B cell (primary cell): ENCODE measurements around the gene CBX7.

Experiments
- EZH2 ChIP-seq: IDR thresholded peaks from 2 replicates; pipeline ENCODE4 v1.6.1; 2012; ENCODE audit warnings: borderline replicate concordance, low read depth, mild to moderate bottlenecking, moderate library complexity, low read length; ENCODE audit not compliant: insufficient read depth, poor library complexity, severe bottlenecking
- TF ChIP-seq, protein P1 (sequence below): fragments of 200-600 bp; IDR thresholded peaks from one replicate; pipeline ENCODE4 v1.8.0; 2022; ENCODE audit warnings: antibody characterized with exemption, mild to moderate bottlenecking

DNA sequence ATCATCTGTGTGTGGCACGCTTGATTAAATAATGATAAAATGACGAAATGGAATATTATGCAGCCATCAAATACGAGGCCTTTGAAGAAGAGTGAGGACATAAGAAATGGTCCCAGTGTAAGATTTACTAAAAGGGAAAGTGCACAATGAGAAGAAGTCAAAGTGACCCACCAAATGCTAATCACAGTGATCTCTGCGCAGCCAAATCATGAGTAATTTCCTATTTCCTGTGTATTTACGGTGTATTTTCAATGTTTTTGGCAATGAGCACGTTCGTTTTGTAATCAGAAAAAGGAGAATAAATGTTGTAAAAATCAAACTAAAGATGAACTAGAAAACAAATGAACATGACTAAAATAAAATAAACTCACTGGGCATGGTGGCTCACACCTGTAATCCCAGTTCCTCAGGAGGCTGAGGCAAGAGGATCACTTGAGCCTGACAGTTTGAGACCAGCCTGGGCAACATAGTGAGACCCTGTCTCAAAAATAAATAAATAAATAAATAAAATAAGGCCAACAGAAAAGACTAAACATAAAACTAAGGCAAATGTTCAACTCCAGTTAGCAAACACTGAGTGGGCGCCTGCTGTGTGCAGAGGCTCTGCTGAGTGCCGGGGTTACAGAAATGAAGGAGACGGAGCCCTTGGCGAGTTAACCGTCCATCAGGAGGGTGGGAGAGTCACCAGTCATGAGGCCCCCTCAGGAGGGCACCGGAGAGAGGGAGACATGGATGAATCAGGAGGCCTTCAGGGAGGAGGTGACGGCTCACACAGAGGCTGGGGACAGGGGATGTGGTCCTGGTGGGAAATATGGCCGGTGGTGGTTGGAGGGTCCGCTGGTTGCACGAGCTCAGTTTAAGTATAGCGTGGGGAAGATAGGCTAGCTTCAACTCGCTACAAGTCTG, 26.0 kb upstream of the CBX7 start:
- TF ChIP-seq, protein P1, sequence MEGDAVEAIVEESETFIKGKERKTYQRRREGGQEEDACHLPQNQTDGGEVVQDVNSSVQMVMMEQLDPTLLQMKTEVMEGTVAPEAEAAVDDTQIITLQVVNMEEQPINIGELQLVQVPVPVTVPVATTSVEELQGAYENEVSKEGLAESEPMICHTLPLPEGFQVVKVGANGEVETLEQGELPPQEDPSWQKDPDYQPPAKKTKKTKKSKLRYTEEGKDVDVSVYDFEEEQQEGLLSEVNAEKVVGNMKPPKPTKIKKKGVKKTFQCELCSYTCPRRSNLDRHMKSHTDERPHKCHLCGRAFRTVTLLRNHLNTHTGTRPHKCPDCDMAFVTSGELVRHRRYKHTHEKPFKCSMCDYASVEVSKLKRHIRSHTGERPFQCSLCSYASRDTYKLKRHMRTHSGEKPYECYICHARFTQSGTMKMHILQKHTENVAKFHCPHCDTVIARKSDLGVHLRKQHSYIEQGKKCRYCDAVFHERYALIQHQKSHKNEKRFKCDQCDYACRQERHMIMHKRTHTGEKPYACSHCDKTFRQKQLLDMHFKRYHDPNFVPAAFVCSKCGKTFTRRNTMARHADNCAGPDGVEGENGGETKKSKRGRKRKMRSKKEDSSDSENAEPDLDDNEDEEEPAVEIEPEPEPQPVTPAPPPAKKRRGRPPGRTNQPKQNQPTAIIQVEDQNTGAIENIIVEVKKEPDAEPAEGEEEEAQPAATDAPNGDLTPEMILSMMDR = no peak
- TF ChIP-seq EZH2 = no peak
